Fibroblast of skin of scalp (primary cell): ENCODE data around the gene MAZ.
A peak's percentile ranks its signal among the peaks of the same experiment; 100 is the strongest.
"Not testable (repeated sequence)": the region's sequence is repeated elsewhere in the genome, so short reads cannot be mapped to it uniquely, and the experiment has no call there.

Source experiments
- DNase-seq: peaks from one replicate; pipeline ENCODE4 v3.0.0-alpha.2; 2013

Gene MAZ

DNA sequence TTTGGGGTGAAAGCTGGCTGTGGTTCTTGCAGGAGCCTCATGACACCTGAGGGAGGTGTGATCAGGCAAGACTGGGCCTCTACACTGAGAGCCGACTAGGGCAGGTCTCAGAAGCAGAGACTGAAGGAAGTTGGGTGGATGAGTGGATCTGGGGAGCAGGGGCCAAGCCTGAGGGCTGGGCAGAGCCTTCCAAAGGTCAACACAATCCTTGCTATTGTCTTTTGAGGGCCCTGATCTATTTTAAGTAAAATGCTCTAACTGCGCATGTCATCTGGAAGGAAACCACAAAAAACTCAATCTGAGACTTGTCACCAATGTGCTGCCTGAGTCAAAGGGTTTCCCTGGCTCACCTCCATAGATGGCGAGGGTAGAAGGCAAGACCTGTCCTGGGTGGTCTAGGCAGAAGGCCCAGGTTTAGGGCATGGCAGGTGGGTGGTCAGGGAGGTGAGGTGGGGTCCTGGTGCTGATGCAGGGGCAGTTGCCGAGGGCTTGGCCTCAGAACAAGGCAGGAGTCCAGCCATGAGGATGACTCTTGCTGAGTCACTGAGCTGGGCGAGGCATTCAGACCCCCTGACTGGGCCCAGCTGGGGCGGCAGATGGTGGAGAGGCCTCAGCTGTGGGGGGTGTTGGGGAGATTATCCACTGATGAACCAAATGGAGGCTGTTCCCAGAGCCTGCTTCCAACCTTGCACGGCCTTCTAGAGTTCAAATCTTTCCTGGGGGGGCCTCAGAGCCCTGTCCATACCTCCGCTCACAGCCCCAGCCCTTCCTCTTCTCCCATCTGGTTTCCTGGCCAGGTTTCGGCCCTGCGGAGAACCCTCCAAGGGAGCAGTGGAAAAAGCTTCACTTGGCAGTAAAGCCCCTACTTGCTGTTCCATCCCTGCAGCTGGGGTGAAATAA lies 19.1 kb downstream of the MAZ start:
- peak; percentile 84 for DNase-seq

DNA sequence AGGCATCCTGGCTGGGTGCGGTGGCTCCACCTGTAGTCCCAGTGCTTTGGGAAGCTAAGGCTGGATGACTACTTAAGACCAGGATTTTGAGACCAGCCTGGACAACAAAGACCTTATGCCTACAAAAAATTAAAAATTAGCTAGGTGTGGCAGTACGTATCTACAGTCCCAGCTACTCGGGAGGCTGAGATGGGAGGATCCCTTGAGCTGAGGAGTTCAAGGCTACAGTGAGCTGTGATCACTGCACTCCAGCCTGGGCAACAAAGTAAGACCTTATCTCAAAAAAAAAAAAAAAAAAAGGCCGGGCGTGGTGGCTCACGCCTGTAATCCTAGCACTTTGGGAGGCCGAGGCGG lies 20.0 kb downstream of the MAZ start:
- DNase-seq: no peak

DNA sequence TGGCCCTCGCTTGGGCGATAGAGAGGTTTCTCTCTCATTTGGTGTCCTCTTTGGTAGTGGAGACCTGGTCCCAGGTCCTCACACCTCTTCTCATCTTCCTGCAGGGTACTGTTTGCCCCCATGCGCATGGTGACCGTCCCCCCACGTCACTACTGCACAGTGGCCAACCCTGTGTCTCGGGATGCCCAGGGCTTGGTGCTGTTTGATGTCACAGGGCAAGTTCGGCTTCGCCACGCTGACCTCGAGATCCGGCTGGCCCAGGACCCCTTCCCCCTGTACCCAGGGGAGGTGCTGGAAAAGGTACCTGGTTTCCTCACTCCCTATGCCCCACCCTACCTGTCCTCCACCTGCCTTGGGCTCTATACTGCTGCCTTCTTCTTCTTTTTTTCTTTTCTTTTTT lies 24.4 kb downstream of the MAZ start:
- DNase-seq: no peak

DNA sequence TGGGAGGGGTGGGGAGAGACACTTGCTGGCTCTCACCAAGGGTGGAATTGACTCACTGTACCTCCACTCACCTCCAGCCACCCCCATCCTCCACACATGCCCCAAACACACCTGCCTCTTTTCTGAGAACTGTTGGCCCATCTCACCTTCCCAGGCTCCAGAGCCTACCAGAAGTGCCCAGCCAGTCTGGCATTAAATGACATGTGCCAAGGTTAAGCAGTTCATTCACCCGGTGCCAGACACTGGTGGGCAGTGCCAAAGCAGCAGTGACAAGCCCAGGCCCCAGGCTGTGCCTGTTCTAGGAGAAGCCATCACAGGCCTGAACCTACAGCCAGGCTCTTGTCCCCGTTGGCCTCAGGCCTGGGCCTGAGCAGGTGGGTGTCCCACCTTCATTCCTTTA lies 25.2 kb downstream of the MAZ start:
- DNase-seq: no peak

DNA sequence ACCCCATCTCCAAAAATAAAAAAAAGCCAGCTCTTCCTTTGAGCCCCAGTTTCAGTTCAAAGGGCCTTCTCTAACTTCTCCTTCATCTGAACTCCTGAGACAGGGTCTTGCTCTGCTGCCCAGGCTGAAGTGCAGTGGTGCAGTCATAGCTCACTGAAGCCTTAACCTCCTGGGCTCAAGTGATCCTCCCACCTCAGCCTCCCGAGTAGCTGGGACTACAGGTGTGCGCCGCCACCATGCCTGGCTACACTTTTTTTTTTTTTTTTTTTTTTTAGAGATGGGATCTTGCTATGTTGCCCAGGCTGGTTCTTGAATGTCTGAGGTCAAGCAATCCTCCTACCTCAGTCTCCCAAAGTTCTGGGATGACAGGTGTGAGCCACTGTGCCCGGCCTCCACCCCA lies 26.9 kb downstream of the MAZ start:
- DNase-seq: not testable (repeated sequence)

DNA sequence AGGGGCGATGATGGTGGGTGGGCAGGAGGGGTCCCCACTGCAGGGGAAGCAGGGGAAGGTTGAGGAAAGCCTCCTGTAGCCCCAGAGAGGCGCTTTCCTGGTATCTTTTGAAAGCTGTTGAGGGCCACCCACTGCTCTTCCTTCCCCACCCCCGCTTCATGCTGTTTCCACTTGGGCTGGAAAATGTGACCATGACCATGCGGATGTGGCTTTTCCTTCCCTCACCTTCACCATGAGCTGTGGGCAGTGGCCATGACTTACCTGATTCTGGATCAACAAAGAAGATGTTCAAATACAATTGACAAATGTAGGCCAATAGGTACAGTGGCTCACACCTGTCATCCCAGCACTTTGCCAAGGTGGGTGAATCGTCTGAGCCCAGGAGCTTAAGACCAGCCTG lies 27.8 kb downstream of the MAZ start:
- DNase-seq: no peak

DNA sequence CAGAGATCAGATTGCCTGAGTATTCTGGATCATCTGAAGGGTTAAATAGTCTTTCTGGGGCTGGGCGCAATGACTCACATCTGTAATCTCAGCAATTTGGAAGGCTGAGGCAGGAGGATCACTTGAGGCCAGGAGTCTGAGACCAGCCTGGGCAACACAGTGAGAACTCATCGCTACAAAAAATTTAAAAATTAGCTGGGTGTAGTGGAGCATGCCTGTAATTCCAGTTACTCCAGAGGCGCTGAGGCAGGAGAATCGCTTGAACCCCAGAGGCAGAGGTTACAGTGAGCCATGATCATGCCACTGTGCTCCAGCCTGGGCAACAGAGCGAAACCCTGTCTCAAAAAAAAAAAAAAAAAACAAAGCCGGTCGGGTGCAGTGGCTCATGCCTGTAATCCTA lies 29.6 kb downstream of the MAZ start:
- DNase-seq: no peak

DNA sequence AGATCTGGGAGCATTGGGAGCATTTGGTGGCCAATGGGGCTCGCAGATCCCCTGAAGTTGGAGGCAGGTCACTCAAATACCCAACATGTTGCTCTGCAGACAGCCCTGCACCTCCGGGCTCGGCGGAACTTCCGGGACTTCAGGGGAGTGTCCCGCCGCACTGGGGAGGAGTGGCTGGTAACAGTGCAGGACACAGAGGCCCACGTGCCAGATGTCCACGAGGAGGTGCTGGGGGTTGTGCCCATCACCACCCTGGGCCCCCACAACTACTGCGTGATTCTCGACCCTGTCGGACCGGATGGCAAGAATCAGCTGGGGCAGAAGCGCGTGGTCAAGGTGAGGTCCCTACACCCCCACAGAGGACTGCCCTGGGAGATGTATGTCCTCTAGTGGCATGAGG lies 30.3 kb downstream of the MAZ start:
- no peak for DNase-seq

DNA sequence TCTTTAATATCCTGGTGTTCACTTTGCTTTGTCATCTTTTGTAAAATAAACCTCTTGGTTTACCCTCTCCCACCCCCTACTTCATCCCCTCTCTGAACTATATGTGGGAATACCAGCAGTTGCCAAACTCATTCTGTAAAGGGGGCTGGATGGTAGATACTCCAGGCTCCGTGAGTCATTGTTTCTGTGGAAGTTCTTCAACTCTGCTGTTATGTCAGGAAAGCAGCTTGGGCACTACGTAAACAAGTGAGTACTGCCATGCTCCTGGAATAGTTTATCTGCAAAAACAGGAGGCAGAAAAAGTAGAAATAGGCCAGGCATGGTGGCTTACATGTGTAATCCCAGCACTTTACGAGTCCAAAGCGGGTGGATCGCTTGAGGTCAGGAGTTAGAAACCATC lies 31.5 kb downstream of the MAZ start:
- no peak for DNase-seq

DNA sequence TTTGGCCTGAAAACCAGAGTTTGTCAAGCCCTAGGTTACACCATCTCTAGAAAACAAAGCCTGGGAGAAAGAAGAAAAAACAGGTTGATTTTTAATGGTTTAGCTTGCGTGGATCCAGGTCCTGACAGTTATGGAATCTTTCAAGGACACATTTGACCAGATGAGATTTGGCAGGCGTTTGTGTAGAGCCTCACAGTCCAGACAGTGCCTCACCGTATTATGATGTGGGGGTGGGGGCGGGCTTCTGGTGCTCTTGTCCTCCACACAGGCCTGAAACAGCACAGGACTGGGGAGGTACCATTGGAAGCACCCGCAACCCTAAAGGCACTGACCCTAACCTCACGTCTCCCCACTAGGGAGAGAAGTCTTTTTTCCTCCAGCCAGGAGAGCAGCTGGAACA lies 33.5 kb downstream of the MAZ start:
- no peak for DNase-seq

DNA sequence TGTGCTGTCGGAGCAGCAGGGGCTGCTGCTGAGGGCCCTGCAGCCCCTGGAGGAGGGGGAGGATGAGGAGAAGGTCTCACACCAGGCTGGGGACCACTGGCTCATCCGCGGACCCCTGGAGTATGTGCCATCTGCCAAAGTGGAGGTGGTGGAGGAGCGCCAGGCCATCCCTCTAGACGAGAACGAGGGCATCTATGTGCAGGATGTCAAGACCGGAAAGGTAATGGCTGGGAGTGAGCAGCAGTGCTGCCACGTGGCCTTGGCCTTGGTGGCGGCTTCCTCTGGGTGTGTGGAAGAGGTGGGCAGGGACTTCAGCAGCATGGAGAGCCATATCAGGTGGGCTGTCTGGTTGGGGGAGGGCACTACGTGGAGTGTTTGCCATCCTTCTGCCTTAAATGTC lies 33.9 kb downstream of the MAZ start:
- DNase-seq: no peak

DNA sequence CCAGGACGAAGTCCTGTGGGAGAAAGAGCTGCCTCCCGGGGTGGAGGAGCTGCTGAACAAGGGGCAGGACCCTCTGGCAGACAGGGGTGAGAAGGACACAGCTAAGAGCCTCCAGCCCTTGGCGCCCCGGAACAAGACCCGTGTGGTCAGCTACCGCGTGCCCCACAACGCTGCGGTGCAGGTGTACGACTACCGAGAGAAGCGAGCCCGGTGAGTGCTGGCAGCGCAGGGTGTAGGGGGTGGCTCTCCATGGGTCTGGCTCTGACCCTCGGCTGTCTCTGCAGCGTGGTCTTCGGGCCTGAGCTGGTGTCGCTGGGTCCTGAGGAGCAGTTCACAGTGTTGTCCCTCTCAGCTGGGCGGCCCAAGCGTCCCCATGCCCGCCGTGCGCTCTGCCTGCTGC lies 35.3 kb downstream of the MAZ start:
- no peak for DNase-seq

DNA sequence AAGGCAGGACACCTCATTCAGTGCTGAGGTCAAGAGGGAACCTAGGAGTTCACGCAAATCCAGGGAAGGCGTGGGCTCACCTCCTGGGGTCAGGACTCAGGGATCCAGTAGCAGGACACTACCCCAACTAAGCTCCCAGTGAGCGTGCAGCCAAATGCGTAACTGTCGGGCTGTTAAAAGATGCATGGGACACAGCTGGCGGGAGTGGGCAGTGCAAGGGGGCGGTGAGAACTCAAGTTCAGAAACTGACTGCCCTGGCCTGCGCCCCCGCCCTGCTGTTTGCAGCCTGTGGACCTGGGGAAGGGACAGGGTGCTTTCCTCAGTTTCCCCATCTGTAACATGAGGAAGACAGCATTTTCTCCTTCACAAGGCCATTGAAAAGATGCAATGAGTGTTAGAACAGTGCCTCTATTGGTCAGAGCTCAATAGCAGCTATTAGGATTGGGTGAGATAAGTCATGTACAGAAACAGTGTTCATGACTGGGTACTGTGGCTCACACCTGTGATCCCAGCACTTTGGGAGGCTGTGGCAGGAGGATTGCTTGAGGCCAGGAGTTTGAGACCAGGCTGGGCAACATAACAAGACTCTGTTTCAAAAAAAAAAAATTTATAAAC lies 36.5 kb downstream of the MAZ start:
- no peak for DNase-seq

DNA sequence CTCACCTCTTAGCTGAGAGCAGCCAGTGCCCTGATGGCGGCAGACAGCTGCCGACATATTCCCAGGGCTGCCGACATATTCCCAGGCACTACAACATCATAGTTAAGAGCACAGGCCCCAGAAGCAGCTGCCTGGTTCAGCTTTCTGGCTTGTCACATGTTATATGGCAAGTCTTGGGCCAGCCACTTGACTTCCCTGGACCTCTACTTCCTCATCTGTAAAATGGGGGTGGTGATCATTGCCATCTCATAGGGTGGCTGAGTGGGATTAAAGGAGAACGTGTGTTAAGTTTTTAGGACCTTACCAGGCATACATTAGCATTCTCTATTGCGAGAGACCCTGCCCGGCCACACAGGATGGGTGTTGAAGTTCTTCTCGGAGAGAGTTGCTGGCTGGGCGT lies 37.6 kb downstream of the MAZ start:
- no peak for DNase-seq

DNA sequence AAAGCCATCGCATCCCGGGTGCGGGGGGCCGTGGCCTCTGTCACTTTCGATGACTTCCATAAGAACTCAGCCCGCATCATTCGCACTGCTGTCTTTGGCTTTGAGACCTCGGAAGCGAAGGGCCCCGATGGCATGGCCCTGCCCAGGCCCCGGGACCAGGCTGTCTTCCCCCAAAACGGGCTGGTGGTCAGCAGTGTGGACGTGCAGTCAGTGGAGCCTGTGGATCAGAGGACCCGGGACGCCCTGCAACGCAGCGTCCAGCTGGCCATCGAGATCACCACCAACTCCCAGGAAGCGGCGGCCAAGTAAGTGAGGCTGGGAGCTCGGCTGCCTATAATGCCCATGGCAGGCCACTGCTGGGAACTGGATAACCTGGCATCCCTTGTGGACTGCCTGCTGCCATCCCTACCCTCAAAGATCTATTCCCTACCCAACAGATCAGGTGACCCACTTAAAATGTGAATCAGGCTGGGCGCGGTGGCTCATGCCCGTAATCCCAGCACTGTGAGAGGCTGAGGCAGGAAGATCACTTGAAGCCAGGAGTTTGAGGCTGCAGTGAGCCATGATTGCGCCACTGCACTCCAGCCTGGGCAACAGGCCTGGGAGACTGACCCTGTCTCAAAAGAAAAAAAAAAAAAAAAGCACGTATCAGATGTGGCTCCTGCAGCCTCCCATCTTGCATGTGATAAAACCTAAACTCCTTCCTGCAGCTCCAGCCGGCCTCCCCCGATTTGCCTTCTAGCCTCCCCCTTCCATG lies 38.4 kb downstream of the MAZ start:
- DNase-seq: no peak

DNA sequence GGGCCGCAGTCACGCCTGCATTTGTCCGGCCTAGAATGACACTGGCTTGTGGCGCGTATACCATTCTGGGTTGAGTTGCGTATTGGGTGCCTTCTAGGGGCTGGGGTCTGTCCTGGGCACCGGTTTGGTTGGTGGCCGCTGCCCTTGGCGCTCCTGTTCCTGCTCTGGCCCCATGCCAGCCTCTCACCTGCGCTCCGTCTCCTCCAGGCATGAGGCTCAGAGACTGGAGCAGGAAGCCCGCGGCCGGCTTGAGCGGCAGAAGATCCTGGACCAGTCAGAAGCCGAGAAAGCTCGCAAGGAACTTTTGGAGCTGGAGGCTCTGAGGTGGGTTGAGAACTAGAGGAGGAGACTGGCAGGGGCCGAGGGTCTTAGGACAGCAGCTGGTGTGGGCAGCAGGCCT lies 39.3 kb downstream of the MAZ start:
- no peak for DNase-seq

DNA sequence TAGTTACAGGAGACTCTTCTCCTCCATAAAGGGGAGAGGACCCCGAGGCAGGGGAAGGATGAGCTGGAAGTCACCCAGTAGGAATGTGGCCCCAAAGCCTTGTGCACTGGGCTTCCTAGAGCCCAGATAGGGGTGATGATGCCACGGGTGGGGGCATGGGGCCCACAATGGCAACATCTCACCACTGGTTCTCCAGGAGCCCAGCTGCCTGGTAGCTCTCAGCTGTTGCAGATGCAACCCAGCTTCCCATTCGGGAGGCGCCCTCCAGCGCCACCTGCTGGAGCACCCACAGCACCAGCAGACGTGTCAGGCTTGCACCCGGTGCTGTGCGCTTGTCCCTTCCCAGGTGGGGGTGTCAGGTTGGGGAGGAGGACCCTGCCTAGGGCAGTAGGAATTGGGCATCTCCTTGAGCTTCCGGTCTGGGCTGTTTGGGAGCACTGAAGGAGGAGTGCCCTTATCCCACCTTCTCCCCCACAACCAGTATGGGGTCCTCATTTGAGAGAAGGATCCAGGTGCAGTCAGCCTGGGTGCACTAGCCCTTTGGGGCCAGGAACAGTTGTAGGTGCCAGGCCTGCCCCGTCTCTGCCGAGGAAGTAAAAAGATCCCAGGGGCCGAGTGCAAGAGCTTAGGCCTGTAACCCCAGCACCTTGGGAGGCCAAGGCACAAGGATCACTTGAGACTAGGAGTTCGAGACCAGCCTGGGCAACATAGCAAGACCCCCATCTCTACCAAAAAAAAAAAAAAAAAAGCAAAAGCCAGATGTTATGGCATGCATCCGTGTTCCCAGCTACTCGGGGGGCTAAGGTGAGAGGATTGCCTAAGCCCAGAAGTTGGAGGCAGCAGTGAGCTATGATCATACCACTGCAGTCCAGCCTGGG lies 42.3 kb downstream of the MAZ start:
- DNase-seq: peak; percentile 63

DNA sequence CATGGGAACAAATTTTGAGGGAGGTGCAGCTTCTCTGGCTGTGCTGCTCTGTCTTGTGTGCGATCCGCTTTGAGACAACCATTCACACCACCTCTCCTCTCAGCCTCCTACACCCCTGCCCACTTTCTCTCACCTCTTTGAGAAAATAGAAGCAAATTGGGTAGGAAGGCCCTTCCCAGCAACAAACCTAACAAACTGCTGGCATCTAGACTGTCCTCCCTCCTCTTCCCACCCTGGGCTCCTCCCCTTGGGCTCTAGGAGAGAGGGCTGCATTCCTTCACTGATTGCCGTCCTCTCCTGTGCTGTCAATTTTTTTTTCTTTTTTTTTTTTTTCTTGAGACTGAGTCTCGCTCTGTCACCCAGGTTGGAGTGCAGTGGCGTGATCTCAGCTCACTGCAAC lies 43.2 kb downstream of the MAZ start:
- DNase-seq: no peak

DNA sequence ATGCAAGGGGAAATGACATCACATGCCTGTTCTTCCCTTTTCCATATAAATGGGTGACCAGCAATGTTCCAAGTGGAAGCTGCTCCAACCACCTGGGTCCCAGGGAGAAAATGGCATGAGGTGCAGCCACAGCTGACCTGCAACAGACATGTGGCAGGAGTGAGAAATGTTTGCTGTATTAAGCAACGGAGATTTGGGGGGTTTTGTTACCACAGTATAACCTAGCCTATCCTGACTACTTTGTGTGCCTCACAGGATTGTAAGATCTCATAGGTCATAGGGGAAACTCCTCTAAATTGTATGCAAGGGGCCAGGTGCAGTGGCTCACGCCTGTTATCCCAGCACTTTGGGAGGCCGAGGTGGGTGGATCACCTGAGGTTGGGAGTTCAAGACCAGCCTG lies 44.7 kb downstream of the MAZ start:
- no peak for DNase-seq

DNA sequence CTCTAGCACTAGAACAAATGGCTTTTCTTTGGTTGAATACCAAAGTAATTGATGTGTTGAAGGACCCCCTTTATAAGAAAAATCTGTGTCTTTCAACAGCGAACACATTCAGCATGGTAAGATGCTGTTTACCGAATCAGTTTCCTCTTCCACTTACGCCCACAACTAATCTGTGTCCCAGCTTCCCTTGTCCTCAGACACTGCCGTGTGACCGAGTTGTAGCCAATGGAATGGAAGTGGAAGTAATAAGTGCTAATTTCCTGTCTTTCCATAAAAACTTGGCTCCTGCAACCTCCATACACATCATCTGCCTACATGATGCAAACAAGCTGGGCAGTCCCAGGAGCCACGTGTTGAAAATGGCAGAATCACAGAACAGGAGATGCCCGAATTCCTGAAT lies 46.3 kb downstream of the MAZ start:
- DNase-seq: peak; percentile 71

DNA sequence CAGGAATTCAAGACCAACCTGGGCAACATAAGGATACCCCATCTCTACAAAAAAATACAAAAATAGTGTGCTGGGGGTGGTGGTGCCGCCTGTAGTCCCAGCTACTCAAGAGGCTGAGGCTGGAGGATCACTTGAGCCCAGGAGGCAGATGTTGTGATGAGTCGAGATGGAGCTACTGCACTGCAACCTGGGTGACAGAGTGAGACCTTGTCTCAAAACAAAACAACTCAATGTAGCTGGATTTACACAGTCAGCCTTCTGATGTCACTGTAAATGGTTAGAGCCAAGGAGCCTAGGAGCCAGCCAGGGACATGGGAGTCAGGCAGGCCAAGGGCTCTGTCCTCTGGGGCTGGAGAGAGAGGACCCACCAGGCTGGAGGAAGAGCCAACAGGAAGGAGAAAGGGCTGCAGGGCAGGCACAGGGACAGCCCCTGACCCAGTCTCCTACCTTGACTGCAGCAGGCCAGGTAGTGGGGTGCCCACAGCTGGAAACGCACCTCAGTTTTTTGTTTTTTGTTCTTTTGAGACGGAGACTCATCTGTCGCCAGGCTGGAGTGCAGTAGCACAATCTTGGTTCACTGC lies 48.3 kb downstream of the MAZ start:
- no peak for DNase-seq

DNA sequence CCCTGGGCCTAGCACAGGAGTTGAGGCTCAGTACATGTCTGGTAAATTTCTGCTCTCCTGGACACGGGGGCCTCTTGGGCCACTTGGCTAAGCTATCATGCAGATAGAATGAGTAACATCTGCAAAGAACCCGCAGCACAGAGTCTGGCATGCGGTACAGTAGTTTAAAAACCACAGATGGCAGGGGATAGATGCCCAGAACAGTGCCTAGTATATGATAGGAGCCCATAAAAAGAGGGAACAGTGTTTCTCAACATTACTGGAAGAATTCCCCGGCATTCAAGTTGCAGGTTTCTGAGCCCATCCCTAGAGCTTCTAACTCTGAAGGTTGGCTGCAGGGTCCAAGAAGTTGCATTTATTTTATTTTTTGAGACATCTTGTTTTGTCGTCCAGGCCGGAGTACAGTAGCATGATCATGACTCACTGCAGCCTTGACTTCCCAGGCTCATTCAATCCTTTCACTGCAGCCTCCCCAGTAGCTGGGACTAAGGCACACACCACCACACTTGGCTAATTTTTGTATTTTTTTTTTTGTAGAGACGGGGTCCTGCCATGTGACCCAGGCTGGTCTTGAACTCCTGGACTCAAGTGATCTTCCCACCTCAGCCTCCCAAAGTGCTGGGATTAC lies 50.9 kb downstream of the MAZ start:
- DNase-seq: peak; percentile 34
